Right lobe of liver (tissue), 6 donors: ENCODE results near the gene SLC5A2. TPM values are rescaled to one million over a fixed set of nuclear protein-coding genes. Genes with fewer than 3 reads are reported as not detected.

ENCODE experiments used
- ATAC-seq, 4 donors: fragments of 200-7000 bp; cut with Tn5 transposase; one replicate each; pipeline ENCODE4 v1.9.1; 2020; ENCODE audit warnings: mild to moderate bottlenecking in 4 of 4, moderate library complexity in 4 of 4
- DNase-seq, 3 donors: peaks; one replicate each; pipeline ENCODE4 v3.0.0-alpha.2; 2020
- H3K27ac ChIP-seq, 3 donors: fragments of 200-600 bp; one replicate each; pipeline ENCODE4 v1.8.0; 2022
- H3K27me3 ChIP-seq, 2 donors: fragments of 200-600 bp; one replicate each; pipeline ENCODE4 v1.8.0; 2022
- H3K36me3 ChIP-seq, 4 donors: fragments of 200-600 bp; sonication (generic) in 1 of 4; one replicate each; pipeline versions ENCODE4 v1.5.1 to v1.8.0; 2017 to 2022; ENCODE audit warnings: control low read depth in 1 of 4
- H3K4me1 ChIP-seq, 4 donors: fragments of 200-600 bp; sonication (generic) in 1 of 4; one replicate each; pipeline versions ENCODE4 v1.5.1 to v1.8.0; 2017 to 2022; ENCODE audit warnings: control low read depth in 1 of 4
- H3K4me3 ChIP-seq, 3 donors: fragments of 200-600 bp; one replicate each; pipeline ENCODE4 v1.8.0; 2022
- H3K9me3 ChIP-seq, 4 donors: fragments of 200-600 bp; sonication (generic) in 1 of 4; one replicate each; pipeline versions ENCODE4 v1.5.1 to v1.8.0; 2017 to 2022; ENCODE audit warnings: control low read depth in 1 of 4
- POLR2A ChIP-seq: fragments of 450-650 bp; IDR thresholded peaks from one replicate; pipeline ENCODE4 v1.6.1; 2017; ENCODE audit warnings: antibody characterized with exemption, mild to moderate bottlenecking
- WGBS: methylation state at CpG from one replicate; pipeline ENCODE4 v1.1.6; 2018; ENCODE audit warnings: low coverage, low lambda C conversion rate; ENCODE audit not compliant: insufficient coverage; ENCODE audit errors: missing lambda C conversion rate; 5-methylcytosine and 5-hydroxymethylcytosine counted together
- intact Hi-C, 2 donors: fragments of 100-400 bp; cut with DNase I; formaldehyde crosslinking; loops; one replicate each; pipeline versions ENCODE4 v1.11.2 to v1.14.1; 2022
- total RNA-seq, 6 experiments: library from RNA; depleted of rRNA in 2 of 6; stranded (reverse); fragments of >200 nt in 2 of 6; fragmentation: NEBNext Ultra II Directional in 3 of 6; extraction: Animal tissue kit (Norgen Biotek cat#: 25700) in 3 of 6; gene quantifications; one replicate each; pipeline versions ENCODE4 v1.1.0 to v1.2.4, GENCODE V29; 2016 to 2023
- TF ChIP-seq, protein P1 (sequence below), 4 donors: fragments of 200-600 bp in 3 of 4; fragments of 450-650 bp in 1 of 4; IDR thresholded peaks; one replicate each; pipeline versions ENCODE4 v1.5.1 to v1.8.0; 2016 to 2022; ENCODE audit warnings: antibody characterized with exemption in 4 of 4, mild to moderate bottlenecking in 2 of 4
- donor health status: DM: no; HTN: yes; CAD: no.
- donor health status: DM: no; HTN: no; CAD: no.
- donor health status: DM: no; HTN: no; CAD: no.
- donor health status: DM: no; HTN: yes; CAD: no.
- donor health status: DM: no; HTN: yes; CAD: no.

Gene SLC5A2
- total RNA-seq, 6 experiments from 2014 or later: 0.07 to 0.14 (median 0.12) TPM; not detected in 3

DNA sequence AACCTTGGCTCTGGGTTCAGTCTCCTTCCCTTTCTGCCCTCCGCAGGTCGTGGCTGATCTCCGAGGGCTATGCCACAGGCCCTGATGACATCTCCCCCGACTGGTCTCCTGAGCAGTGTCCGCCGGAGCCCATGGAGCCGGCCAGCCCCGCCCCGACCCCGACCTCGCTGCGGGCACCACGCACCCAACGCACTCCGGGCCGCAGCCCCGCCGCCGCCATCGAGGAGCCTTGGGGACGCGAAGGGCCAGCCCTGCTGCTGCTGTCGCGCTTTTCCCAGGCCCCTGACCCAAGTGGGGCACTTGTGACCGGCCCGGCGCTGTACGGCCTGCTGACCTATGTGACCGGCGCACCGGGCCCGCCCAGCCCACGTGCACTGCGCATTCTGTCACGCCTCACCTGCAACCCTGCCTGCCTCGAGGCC lies 18.6 kb upstream of the SLC5A2 start:
- TF ChIP-seq POLR2A: no peak
- TF ChIP-seq, protein P1, sequence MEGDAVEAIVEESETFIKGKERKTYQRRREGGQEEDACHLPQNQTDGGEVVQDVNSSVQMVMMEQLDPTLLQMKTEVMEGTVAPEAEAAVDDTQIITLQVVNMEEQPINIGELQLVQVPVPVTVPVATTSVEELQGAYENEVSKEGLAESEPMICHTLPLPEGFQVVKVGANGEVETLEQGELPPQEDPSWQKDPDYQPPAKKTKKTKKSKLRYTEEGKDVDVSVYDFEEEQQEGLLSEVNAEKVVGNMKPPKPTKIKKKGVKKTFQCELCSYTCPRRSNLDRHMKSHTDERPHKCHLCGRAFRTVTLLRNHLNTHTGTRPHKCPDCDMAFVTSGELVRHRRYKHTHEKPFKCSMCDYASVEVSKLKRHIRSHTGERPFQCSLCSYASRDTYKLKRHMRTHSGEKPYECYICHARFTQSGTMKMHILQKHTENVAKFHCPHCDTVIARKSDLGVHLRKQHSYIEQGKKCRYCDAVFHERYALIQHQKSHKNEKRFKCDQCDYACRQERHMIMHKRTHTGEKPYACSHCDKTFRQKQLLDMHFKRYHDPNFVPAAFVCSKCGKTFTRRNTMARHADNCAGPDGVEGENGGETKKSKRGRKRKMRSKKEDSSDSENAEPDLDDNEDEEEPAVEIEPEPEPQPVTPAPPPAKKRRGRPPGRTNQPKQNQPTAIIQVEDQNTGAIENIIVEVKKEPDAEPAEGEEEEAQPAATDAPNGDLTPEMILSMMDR (IDR thresholded peaks at IDR 0.05): no peak
- no peak overlapping the region for H3K4me3 ChIP-seq
- no peaks in the 10 kb centered on the region for H3K27me3 ChIP-seq
- H3K9me3 ChIP-seq: no peaks in the 10 kb centered on the region
- H3K4me1 ChIP-seq: peaks cover 0 to 26% (median 12%) of the 10 kb centered on the region in 4 donors
- ATAC-seq (no peak), DNase-seq (peak in 1 of 3 donors; percentile 20)
- WGBS: 28% methylated on average over 3 of the region's 36 CpGs
- no peak overlapping the region for H3K27ac ChIP-seq
- H3K36me3 ChIP-seq: peaks cover 0 to 27% (median 5%) of the 10 kb centered on the region in 4 donors
- intact Hi-C loops: no loop called here

DNA sequence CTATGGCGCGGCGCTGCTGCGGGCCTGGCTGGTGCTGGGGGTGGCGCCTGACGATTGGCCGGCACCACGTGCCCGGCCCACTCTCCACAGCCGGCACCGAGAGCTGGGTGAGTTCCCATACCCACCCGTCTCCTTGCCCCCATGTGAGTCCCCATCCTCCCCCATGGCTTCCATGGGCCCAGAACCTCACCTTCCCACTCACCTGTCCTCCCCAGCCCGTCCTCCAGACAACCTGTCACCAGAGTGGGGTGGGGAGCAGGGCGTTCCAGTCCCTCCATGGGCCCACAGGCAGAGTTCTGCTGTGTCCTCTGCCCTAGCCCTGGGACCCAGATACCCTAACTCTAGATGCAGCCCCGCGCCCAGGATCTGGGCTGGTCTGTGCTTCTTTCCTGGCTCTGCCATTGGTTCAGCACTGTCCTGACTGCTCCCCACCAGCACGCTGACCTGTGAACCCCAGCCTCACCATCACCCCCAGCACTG lies 18.1 kb upstream of the SLC5A2 start:
- ATAC-seq (no peak), DNase-seq (no peak)
- Histone ChIP-seq H3K4me1 (peaks cover 0 to 26% (median 12%) of the 10 kb centered on the region in 4 donors), H3K27me3 (no peaks in the 10 kb centered on the region), H3K4me3 (no peak overlapping the region), H3K36me3 (peaks cover 0 to 27% (median 5%) of the 10 kb centered on the region in 4 donors), H3K27ac (no peak overlapping the region), H3K9me3 (no peaks in the 10 kb centered on the region)
- WGBS: 60% methylated on average over 1 of the region's 17 CpGs
- TF ChIP-seq POLR2A: no peak
- TF ChIP-seq, protein P1 (IDR thresholded peaks at IDR 0.05): no peak
- intact Hi-C loops: no loop called here

DNA sequence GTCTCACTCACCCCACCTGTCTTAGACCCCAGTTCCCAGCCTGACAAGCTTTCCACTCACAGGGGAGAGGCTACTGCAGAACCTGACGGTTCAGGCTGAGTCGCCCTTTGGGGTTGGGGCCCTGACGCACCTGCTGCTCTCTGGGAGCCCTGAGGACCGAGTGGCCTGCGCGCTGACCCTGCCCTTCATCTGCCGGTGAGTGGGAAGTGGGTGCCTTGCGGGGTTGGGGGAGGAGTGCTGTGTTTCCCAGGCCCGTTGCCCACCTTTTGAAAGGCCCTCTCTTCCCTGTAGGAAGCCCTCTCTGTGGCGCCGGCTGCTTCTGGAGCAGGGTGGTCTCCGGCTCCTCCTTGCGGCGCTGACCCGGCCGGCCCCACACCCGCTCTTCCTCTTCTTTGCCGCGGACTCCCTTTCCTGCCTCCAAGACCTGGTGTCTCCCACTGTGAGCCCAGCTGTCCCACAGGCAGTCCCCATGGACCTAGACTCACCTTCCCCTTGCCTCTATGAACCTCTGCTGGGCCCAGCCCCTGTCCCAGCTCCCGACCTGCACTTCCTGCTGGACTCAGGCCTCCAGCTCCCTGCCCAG lies 17.0 kb upstream of the SLC5A2 start:
- intact Hi-C loops: no loop called here
- no peak for TF ChIP-seq POLR2A
- TF ChIP-seq, protein P1 (IDR thresholded peaks at IDR 0.05): no peak
- DNase-seq (no peak), ATAC-seq (no peak)
- Histone ChIP-seq H3K27me3 (no peaks in the 10 kb centered on the region), H3K27ac (no peak overlapping the region), H3K4me3 (no peak overlapping the region), H3K4me1 (peaks cover 0 to 16% (median 5%) of the 10 kb centered on the region in 4 donors), H3K36me3 (peaks cover 0 to 27% (median 5%) of the 10 kb centered on the region in 4 donors), H3K9me3 (no peaks in the 10 kb centered on the region)
- 95% methylated on average over 9 of the region's 20 CpGs for WGBS

DNA sequence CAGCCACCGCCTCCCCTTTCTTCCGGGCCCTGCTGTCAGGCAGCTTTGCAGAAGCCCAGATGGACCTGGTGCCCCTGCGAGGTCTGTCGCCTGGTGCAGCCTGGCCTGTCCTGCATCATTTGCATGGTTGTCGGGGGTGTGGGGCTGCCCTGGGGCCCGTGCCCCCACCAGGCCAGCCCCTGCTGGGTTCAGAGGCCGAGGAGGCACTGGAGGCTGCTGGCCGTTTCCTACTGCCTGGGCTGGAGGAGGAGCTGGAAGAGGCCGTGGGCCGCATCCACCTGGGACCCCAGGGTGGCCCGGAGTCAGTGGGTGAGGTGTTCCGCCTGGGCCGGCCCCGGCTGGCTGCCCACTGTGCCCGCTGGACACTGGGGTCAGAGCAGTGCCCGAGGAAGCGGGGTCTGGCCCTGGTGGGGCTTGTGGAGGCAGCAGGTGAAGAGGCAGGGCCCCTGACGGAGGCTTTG lies 16.5 kb upstream of the SLC5A2 start:
- TF ChIP-seq, protein P1 (IDR thresholded peaks at IDR 0.05): no peak
- TF ChIP-seq POLR2A: no peak
- WGBS: 97% methylated on average over 5 of the region's 18 CpGs
- intact Hi-C loops: no loop called here
- Histone ChIP-seq H3K27me3 (no peaks in the 10 kb centered on the region), H3K4me1 (peaks cover 0 to 10% (median 3%) of the 10 kb centered on the region in 4 donors), H3K9me3 (no peaks in the 10 kb centered on the region), H3K27ac (no peak overlapping the region), H3K36me3 (peaks cover 0 to 27% (median 5%) of the 10 kb centered on the region in 4 donors), H3K4me3 (no peak overlapping the region)
- DNase-seq: no peak
- no peak for ATAC-seq
